KOPT-K1 (cell line): ENCODE measurements around the gene KRT35.

Experiments
- H3K27ac ChIP-seq: fragments of 200-600 bp; sonication (generic); 2 replicates; pipeline ENCODE4 v1.5.1; 2016; ENCODE audit warnings: antibody characterized with exemption, mild to moderate bottlenecking, low read depth, low read length; ENCODE audit not compliant: poor library complexity, severe bottlenecking
- H3K36me3 ChIP-seq: fragments of 200-600 bp; sonication (generic); 2 replicates; pipeline ENCODE4 v1.5.1; 2017; ENCODE audit warnings: antibody characterized with exemption, mild to moderate bottlenecking, low read length, moderate library complexity; ENCODE audit not compliant: insufficient read depth
- H3K9me3 ChIP-seq: fragments of 200-600 bp; sonication (generic); 2 replicates; pipeline ENCODE4 v1.5.1; 2017; ENCODE audit warnings: antibody characterized with exemption, low read length, mild to moderate bottlenecking; ENCODE audit not compliant: insufficient read depth, poor library complexity, severe bottlenecking

Gene KRT35

DNA sequence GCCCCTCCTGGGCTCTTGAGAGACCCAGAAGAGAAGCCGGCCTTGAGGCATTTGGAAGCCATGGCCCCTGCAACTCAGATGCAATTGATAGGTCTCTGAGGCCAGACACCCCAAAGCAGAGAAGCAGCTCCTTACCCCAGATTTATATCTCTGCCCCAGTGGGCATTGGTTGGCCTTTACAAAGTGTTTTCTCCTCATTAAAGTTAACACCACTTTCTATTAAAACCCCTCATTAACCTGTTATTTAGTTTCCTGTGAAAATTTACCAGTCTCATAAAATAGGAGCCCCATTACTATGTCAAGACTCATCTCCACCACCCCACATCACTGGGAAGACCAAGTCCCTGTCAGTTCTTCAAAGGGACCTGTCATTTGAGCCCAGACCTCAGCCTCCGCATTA is at the start of gene KRT35:
KRT35 (minus strand) TSS at position 116 of the 400 bp plus-strand sequence; CDS start at position 62, 54 bp downstream.
- H3K36me3 ChIP-seq: no peaks in the 10 kb centered on the region
- H3K27ac ChIP-seq: no peak within 1 kb of the TSS
- H3K9me3 ChIP-seq: no peaks in the 10 kb centered on the region

DNA sequence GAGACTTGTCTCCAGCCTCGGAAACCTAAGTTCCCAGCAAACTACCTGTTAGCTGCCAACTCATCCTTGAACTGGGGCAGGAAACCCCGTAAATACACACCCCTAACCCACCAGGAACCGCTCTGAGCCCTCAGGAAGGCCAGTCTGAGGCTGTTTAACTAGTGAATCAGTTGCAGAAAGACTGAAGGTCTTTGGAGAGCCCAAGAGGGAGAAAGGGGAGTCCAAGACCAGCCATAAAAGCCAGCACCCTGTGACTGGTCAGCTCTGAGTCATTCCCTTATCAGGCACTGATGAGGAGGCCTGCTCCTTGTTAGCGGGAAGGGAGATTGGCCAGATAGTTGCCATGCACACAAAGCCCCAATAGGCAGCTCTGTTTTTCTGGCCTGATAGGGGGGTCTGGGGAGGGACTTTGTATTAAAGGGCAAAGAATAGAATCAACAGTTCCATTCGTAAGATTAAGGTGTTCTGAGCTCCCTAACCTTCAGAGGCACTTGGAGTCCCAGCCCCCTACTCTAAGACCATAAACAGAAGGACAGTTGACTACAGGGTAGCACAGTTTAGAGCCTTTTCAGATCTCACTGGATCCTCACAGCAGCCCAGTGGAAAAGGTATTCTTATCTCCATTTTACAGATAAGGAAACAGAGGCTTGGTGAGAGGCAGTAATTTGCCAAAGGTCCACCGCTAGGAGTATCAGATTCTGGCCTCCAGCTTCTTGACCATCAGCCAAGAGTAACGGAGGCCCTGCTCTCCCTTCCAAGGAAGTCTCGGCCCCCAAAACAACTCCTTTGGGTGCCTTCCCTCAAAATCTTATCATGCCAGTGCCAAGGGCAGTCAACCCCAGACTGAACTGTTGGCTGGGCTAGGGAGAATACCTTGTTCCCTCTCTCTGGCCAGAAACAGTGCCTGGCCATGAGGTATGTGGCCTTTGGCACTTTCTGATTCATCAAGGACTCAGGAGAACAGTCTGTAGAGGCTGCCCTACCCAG is 49.4 kb upstream of the KRT35 start:
- H3K36me3 ChIP-seq: no peaks in the 10 kb centered on the region
- no peak overlapping the region for H3K27ac ChIP-seq
- H3K9me3 ChIP-seq: no peaks in the 10 kb centered on the region

GRCh38 chr17:41529491-41529915 is 48.6 kb upstream of the KRT35 start:
- no peak overlapping the region for H3K27ac ChIP-seq
- H3K9me3 ChIP-seq: no peaks in the 10 kb centered on the region
- H3K36me3 ChIP-seq: no peaks in the 10 kb centered on the region

DNA sequence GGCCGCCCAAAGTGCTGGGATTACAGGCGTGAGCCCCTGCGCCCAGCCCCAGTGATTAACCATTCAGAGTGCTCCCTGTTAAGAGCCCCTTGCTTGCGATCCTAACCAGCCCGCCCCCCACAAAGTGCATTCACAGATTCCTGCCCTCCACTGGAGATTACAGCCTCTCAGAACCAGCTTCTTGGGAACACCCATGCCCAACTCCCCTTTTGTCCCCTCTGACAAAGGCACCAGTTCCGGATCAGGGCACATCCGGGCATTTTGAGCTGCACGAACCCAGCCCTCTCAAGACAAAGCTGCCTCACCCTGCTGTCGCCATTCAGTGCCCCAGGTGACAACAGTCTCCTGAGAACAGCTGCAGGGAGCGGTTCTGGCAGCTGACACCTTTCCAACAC is 48.0 kb upstream of the KRT35 start:
- Histone ChIP-seq H3K9me3 (no peaks in the 10 kb centered on the region), H3K36me3 (no peaks in the 10 kb centered on the region), H3K27ac (no peak overlapping the region)

- Histone ChIP-seq H3K9me3 (no peaks in the 10 kb centered on the region), H3K36me3 (no peaks in the 10 kb centered on the region), H3K27ac (no peak overlapping the region)
Observed at GRCh38 chr17:41527063-41528023, 46.4 kb upstream of the KRT35 start.

- no peaks in the 10 kb centered on the region for H3K36me3 ChIP-seq
- no peaks in the 10 kb centered on the region for H3K9me3 ChIP-seq
- H3K27ac ChIP-seq: no peak overlapping the region
Observed at GRCh38 chr17:41524261-41524660, 43.3 kb upstream of the KRT35 start.

- H3K27ac ChIP-seq: no peak overlapping the region
- no peaks in the 10 kb centered on the region for H3K36me3 ChIP-seq
- no peaks in the 10 kb centered on the region for H3K9me3 ChIP-seq
Observed at GRCh38 chr17:41523787-41524186, 42.8 kb upstream of the KRT35 start.

- Histone ChIP-seq H3K27ac (no peak overlapping the region), H3K9me3 (no peaks in the 10 kb centered on the region), H3K36me3 (no peaks in the 10 kb centered on the region)
Observed at GRCh38 chr17:41523225-41523593, 42.3 kb upstream of the KRT35 start.

DNA sequence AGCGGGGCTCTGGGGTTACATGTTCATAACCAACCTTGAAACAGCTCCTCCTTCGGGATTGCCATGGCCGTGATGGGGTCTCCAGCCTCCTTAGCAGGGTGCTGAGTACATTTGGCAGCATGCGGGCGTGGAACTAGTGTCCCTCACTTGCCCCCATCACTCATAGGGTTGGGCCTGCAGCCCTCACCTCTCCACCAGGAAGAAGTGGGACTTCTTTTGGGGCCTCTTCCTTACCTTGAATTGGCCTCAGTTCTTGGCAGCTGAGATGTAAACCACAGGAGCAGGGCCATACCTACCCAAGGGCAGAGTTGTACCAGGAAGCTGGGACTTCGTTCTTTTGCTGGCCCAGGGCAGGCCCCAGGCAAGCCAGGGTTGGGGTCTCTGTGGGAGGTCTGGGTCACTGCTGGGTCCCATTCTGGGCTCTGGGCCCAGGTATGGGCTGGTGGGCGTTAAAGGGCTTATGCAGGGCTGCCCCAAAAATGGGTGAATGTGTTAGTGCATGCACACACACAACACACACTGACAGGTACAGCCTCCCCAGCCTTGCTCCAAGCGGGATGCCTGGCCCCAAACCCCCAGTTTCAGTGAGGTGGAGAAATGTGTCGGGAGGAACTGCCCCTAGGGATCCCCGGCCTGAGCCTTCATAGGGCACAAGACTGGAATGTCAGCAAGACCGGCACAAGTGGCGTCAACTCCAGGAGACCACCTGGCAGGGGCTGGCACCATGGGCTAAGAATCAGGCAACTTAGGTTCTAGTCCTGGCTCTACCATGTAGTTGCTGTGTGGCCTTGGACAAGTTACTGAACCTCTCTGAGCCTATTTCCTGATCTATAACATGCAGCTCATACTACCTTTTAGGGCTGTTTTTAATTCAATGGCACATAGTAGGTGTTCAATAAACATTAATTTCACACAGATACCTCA is 41.6 kb upstream of the KRT35 start:
- no peak overlapping the region for H3K27ac ChIP-seq
- H3K9me3 ChIP-seq: no peaks in the 10 kb centered on the region
- no peaks in the 10 kb centered on the region for H3K36me3 ChIP-seq

- Histone ChIP-seq H3K9me3 (no peaks in the 10 kb centered on the region), H3K36me3 (no peaks in the 10 kb centered on the region), H3K27ac (no peak overlapping the region)
Observed at GRCh38 chr17:41521574-41522261, 40.8 kb upstream of the KRT35 start.

- H3K36me3 ChIP-seq: no peaks in the 10 kb centered on the region
- H3K27ac ChIP-seq: no peak overlapping the region
- H3K9me3 ChIP-seq: no peaks in the 10 kb centered on the region
Observed at GRCh38 chr17:41520821-41521521, 40.0 kb upstream of the KRT35 start.

- H3K27ac ChIP-seq: no peak overlapping the region
- no peaks in the 10 kb centered on the region for H3K9me3 ChIP-seq
- H3K36me3 ChIP-seq: no peaks in the 10 kb centered on the region
Observed at GRCh38 chr17:41519501-41520224, 38.7 kb upstream of the KRT35 start.
